Fibroblast of mammary gland (primary cell): ENCODE measurements around the gene RASA3.
"Not testable (repeated sequence)": the region's sequence is repeated elsewhere in the genome, so short reads cannot be mapped to it uniquely, and the experiment has no call there.

Source experiments
- DNase-seq: peaks from one replicate; pipeline ENCODE4 v3.0.0-alpha.2; 2010; ENCODE audit warnings: low read depth
- H3K4me3 ChIP-seq: 2 replicates; pipeline ENCODE4 v1.5.1; 2011; ENCODE audit warnings: low read depth, mild to moderate bottlenecking, low read length, moderate library complexity; ENCODE audit not compliant: control insufficient read depth
- TF ChIP-seq, protein P1 (sequence below): conservative IDR thresholded peaks from 2 replicates; pipeline ENCODE4 v1.5.1; 2011; ENCODE audit warnings: low read depth, low read length, inconsistent platforms; ENCODE audit not compliant: control insufficient read depth, insufficient read depth

Gene RASA3

DNA sequence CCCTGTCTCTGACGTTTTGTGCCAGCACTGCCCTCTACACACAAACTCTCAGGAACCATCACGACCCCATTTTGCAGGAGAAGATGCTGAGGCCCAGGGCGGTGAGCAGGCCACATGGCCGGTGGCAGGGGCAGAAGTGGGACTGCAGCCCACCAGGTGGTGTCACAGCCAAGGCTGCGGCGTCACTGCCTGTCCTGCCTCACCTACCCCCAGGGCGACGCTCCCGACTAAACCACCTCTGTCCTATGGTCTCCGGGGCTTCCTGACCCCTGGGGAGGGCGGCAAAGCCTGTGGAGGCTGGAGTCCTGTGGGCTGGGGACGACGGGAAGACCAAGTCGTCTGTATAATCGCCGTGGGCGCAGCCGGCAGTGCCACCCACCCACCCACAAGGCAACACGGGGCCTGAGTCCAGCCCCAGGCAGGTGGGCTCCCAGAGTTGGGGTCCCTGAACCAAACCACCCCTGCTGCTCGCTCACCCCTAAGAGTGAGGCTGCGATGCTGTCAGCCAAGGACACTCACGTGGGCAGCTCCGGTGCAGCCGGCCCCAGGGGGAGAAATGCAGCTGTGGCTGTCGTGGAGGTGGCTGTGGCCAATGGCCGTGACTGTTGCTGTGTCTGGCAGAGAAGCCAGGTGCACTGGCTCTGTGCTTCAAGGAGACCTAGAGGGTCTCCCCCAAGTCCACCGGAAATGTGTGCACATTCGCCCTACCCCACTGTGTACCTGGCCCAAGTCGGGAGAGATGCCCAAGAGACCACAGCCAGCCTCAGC, 29.7 kb downstream of the RASA3 start:
- TF ChIP-seq, protein P1, sequence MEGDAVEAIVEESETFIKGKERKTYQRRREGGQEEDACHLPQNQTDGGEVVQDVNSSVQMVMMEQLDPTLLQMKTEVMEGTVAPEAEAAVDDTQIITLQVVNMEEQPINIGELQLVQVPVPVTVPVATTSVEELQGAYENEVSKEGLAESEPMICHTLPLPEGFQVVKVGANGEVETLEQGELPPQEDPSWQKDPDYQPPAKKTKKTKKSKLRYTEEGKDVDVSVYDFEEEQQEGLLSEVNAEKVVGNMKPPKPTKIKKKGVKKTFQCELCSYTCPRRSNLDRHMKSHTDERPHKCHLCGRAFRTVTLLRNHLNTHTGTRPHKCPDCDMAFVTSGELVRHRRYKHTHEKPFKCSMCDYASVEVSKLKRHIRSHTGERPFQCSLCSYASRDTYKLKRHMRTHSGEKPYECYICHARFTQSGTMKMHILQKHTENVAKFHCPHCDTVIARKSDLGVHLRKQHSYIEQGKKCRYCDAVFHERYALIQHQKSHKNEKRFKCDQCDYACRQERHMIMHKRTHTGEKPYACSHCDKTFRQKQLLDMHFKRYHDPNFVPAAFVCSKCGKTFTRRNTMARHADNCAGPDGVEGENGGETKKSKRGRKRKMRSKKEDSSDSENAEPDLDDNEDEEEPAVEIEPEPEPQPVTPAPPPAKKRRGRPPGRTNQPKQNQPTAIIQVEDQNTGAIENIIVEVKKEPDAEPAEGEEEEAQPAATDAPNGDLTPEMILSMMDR, result no peak

DNA sequence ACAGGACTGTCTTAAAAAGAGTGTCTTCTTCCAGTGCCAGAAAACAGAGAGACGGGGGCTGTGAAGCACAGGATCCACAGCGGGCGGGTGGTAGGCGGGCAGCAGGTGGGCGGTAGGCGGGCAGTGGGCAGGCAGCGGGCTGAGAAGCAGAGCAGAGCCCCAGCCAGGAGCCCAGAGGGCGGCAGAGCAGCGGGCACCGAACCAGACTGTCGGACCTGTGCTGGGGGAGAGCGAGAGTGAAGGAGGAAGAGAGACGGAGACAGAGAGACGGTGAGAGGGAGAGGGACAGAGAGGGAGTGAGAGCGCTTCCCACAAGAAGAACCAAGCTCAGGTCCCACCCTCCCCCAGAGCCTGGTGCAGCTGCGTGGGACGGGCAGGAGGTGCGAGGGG, 30.3 kb downstream of the RASA3 start:
- TF ChIP-seq, protein P1, result no peak
- no peak for DNase-seq
- no peak overlapping the region for H3K4me3 ChIP-seq

More for the DNA sequence above, 29.7 kb downstream of the RASA3 start:
- no peak for DNase-seq
- H3K4me3 ChIP-seq, result no peak overlapping the region

DNA sequence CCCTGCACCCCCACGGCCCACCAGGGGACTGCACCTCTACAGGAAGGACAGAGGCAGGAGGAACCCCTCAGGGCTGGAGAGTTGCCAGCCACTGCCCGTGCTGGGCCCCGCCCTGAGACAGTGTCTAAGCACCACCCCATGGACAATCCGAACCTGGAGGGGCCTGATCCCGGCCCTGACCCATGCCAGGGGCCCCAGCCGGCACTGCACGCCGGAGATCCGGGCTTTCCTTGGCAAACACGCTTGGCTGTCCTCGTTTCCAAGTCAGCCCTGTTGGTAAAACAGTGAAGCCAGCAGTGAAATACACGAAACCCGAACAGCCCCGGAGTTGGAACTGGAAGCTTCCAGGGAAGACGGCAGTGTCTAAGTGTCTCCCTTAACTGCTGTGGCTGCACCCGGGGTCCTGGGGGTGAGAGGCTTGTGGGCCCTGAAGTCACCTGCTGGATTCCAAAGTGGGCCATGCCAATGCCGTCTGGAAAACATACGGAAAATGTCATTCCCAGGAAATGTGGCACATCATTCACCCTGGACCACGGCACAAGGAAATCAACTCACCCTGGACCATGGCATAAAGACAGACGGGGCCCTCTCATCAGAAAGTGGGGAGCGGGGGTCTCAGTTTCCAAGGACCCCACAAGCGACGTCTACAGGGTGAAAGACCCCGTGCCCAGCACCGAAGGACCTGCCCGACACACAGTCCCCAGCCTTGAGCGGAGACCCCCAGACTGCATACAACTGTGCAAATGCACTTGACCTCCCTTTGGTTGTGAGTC, 30.9 kb downstream of the RASA3 start:
- no peak for DNase-seq
- TF ChIP-seq, protein P1, result no peak
- no peak overlapping the region for H3K4me3 ChIP-seq

DNA sequence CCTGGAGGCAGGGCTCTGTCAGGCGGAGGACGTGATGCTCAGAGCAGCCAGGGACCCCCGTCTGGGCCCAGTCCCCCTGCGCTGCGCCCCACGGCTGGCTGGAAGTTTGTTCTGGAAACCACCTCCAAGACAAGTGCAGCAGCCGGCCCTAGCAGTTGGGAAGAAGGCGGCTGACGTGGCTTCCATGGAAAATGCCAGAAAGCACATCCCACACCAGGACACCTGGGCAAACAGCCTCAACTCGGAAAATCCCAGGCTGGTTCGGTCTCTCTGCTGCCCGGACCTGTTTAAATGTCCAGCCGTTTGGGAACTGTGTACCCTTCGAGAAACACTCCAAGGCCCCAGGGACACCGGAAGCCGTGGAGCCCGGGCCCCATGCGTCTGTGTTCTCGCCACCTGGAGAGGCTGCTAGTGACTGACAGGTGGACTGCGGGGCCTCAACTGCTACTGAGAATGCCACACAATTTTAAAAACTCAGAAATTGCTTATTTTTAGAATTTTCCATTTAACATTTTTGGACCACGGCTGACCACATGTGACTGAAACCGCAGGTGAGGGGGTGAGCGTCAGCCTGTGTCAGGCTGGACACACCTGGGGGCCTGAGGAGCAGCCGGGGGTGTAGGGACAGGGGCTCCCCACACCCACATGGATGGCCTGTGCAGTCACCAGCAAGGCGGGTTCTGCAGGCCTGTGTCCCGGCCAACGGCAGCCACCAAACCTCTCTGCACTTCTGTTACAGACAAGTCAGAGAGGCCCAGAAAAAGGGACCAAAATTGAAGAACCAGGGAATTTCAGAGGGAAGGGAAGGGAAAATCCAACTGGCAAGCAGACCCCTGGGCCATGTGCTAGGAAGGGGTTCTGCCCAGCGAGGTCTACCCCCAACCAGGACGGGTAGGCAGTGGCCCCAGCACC, 31.7 kb downstream of the RASA3 start:
- TF ChIP-seq, protein P1, result no peak
- H3K4me3 ChIP-seq, result no peak overlapping the region
- DNase-seq, result no peak

DNA sequence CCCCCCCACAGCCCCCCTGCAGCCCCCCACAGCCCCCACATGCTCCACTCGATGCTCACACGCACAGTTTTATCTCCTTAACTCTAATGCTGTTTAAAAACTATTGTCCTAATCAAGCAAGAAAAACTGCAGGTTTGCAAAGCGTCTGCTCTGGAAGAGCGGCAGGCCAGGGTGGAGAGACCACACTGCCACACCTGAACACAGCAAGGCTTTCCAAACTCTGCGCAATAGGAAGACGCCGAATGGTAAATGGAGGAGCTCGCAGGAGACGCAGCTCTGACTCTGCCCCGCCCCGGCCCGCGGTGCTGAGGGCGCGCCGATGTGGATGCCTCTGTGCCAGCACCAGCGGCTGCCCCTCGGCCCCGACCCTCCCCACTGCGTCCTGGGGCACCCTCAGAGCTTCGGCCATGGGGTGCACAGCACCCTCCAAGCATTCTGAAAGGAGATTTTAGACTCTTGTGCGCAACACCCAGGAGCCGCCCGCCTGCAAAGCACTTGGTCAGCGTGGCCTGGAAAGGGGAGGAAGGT, 32.4 kb downstream of the RASA3 start:
- DNase-seq, result peak; percentile 65
- no peak overlapping the region for H3K4me3 ChIP-seq
- TF ChIP-seq, protein P1, result no peak

DNA sequence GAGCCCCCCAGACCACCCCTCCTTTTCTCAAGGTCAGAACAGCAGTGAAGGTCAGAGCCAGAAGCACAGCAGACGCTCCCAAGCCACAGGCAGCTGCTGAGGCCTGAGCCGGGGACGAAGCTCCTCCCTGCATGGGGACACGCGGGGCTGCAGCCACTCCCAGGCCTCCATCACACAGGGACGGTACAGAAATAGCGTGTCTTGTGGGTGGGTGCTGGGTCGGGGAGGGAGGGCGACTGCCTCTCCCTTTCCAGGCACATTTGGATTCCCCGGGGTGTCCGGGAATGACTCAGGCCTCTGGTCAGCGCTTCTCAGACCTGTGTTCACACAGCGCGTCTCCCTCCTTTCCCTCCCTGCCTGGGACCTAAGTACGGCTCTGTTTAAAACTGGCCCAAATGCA, 33.2 kb downstream of the RASA3 start:
- TF ChIP-seq, protein P1, result no peak
- peak; percentile 95 for DNase-seq
- no peak overlapping the region for H3K4me3 ChIP-seq

DNA sequence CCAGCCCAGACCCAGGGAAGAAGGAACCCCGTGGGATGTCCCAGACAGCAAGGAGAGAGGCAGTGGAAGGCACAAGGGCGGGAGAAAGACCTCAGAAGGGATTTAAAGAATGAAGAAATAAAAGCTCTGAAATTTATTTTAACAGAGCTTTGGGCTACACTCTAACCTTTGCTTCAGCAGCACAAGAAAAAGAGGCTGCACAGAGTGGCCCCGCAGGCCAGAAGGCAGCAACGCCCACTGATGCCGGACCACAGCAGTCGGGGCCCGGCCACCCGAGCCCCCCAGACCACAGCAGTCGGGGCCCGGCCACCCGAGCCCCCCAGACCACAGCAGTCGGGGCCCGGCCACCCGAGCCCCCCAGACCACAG, 33.8 kb downstream of the RASA3 start:
- not testable (repeated sequence) for DNase-seq, H3K4me3 ChIP-seq
